Measurements from ENCODE around the gene METAP1. TPM values are rescaled to one million over a fixed set of nuclear protein-coding genes. Genes with fewer than 3 reads are reported as not detected.
A peak's percentile ranks its signal among the peaks of the same experiment; 100 is the strongest.

The METAP1 gene
- polyA plus RNA-seq, 3 donors, result 15.9 to 21.7 (median 20.6) TPM

- no peak overlapping the region for H3K27ac ChIP-seq (ENCODE audit: low read depth in 1 of 2, low read length in 2 of 2)
- H3K4me3 ChIP-seq (replicated peaks in 1 of 3; ENCODE audit: low read depth in 2 of 3, low read length in 3 of 3), result no peak overlapping the region
- H3K27me3 ChIP-seq (ENCODE audit: control insufficient read depth in 2 of 2, insufficient read depth in 2 of 2, low read length in 2 of 2), result no peaks in the 10 kb centered on the region
- intact Hi-C loops (cut with micrococcal nuclease), result no loop called here
- WGBS (ENCODE audit: insufficient coverage), result 88% methylated on average over 7 of the region's 7 CpGs
- H3K9ac ChIP-seq (ENCODE audit: insufficient read depth, low read length, poor library complexity, severe bottlenecking), result no peak overlapping the region
- H3K36me3 ChIP-seq (replicated peaks in 1 of 2; ENCODE audit: control insufficient read depth in 1 of 2, insufficient read depth in 2 of 2, low read length in 2 of 2), result peaks cover 3 to 31% of the 10 kb centered on the region in 2 donors
- Mint-ChIP-seq H3K27me3 (ENCODE audit: low read depth in 3 of 3) (peaks cover 0 to 2% (median 0%) of the 10 kb centered on the region in 3 donors), H3K9me3 (peaks cover 19 to 23% (median 19%) of the 10 kb centered on the region in 7 donors), H3K27ac (peak overlapping the region in 3 of 7 donors; percentile 22 to 58 (median 43)), H3K36me3 (peaks cover 16 to 26% of the 10 kb centered on the region in 2 donors), H3K4me1 (peaks cover 29% of the 10 kb centered on the region), H3K4me3 (no peak overlapping the region)
- H3K4me2 ChIP-seq (replicated peaks; ENCODE audit: extremely low read depth, low read length, poor library complexity, severe bottlenecking), result no peak overlapping the region
- no peak overlapping the region for H2AFZ ChIP-seq (ENCODE audit: insufficient read depth, low read depth, low read length, poor library complexity, severe bottlenecking)
- H3K9me3 ChIP-seq (replicated peaks in 1 of 2; ENCODE audit: control insufficient read depth in 1 of 2, insufficient read depth in 1 of 2, low read length in 2 of 2), result peaks cover 25 to 32% of the 10 kb centered on the region in 2 donors
- TF ChIP-seq CTCF (IDR thresholded peaks at IDR 0.05), result no peak
- no peaks in the 10 kb centered on the region for H3K4me1 ChIP-seq (ENCODE audit: control insufficient read depth in 1 of 2, insufficient read depth in 2 of 2, low read length in 2 of 2)
- peaks cover 46% of the 10 kb centered on the region for H4K20me1 ChIP-seq (ENCODE audit: insufficient read depth, low read length)
- DNase-seq, result no peak
- H3K79me2 ChIP-seq (ENCODE audit: insufficient read depth, low read length), result peaks cover 65% of the 10 kb centered on the region
Observed at GRCh38 chr4:99024481-99025275, 29.2 kb downstream of the METAP1 start.

GRCh38 chr4:99025506-99025905 is 30.0 kb downstream of the METAP1 start:
- TF ChIP-seq CTCF (IDR thresholded peaks at IDR 0.05), result no peak
- Histone ChIP-seq H2AFZ (ENCODE audit: insufficient read depth, low read depth, low read length, poor library complexity, severe bottlenecking) (no peak overlapping the region), H3K36me3 (replicated peaks in 1 of 2; ENCODE audit: control insufficient read depth in 1 of 2, insufficient read depth in 2 of 2, low read length in 2 of 2) (peaks cover 3 to 29% of the 10 kb centered on the region in 2 donors), H3K9me3 (replicated peaks in 1 of 2; ENCODE audit: control insufficient read depth in 1 of 2, insufficient read depth in 1 of 2, low read length in 2 of 2) (peaks cover 16 to 24% of the 10 kb centered on the region in 2 donors), H3K9ac (ENCODE audit: insufficient read depth, low read length, poor library complexity, severe bottlenecking) (no peak overlapping the region), H3K27me3 (ENCODE audit: control insufficient read depth in 2 of 2, insufficient read depth in 2 of 2, low read length in 2 of 2) (no peaks in the 10 kb centered on the region), H3K27ac (ENCODE audit: low read depth in 1 of 2, low read length in 2 of 2) (no peak overlapping the region), H4K20me1 (ENCODE audit: insufficient read depth, low read length) (peaks cover 46% of the 10 kb centered on the region), H3K79me2 (ENCODE audit: insufficient read depth, low read length) (peaks cover 57% of the 10 kb centered on the region), H3K4me2 (replicated peaks; ENCODE audit: extremely low read depth, low read length, poor library complexity, severe bottlenecking) (no peak overlapping the region), H3K4me3 (replicated peaks in 1 of 3; ENCODE audit: low read depth in 2 of 3, low read length in 3 of 3) (no peak overlapping the region), H3K4me1 (ENCODE audit: control insufficient read depth in 1 of 2, insufficient read depth in 2 of 2, low read length in 2 of 2) (no peaks in the 10 kb centered on the region)
- H3K27ac Mint-ChIP-seq, result peak overlapping the region in 2 of 7 donors; percentile 43 to 46
- H3K4me1 Mint-ChIP-seq, result peaks cover 29% of the 10 kb centered on the region
- DNase-seq, result no peak
- peaks cover 20 to 23% of the 10 kb centered on the region in 2 donors for H3K36me3 Mint-ChIP-seq
- H3K9me3 Mint-ChIP-seq, result peaks cover 12 to 16% (median 14%) of the 10 kb centered on the region in 7 donors
- H3K4me3 Mint-ChIP-seq, result no peak overlapping the region
- intact Hi-C loops (cut with micrococcal nuclease), result no loop called here
- no CpG with 5 or more reads among the region's 1 CpG for WGBS (ENCODE audit: insufficient coverage)
- H3K27me3 Mint-ChIP-seq (ENCODE audit: low read depth in 3 of 3), result peaks cover 0 to 2% (median 0%) of the 10 kb centered on the region in 3 donors

All from CD14-positive monocyte (primary cell).